Measurements from ENCODE around the gene SCNN1B. TPM values are rescaled to one million over a fixed set of nuclear protein-coding genes. Genes with fewer than 3 reads are reported as not detected.

The SCNN1B gene
- total RNA-seq, 1 donor from 2014 or later, result not detected

GRCh38 chr16:23303685-23304084, 1.6 kb downstream of the SCNN1B start:
- H3K9me3 Mint-ChIP-seq (ENCODE audit: unreplicated experiment), result no peaks in the 10 kb centered on the region
- H3K36me3 Mint-ChIP-seq (ENCODE audit: unreplicated experiment), result no peaks in the 10 kb centered on the region

GRCh38 chr16:23304620-23305019, 2.5 kb downstream of the SCNN1B start:
- no peaks in the 10 kb centered on the region for H3K36me3 Mint-ChIP-seq (ENCODE audit: unreplicated experiment)
- H3K9me3 Mint-ChIP-seq (ENCODE audit: unreplicated experiment), result no peaks in the 10 kb centered on the region
- H3K27ac Mint-ChIP-seq (ENCODE audit: unreplicated experiment), result no peak overlapping the region
- DNase-seq (ENCODE audit: extremely low spot score, unreplicated experiment), result no peak
- TF ChIP-seq CTCF (IDR thresholded peaks at IDR 0.05), result no peak
- H3K27me3 Mint-ChIP-seq (ENCODE audit: unreplicated experiment), result peaks cover 32% of the 10 kb centered on the region
- peaks cover 6% of the 10 kb centered on the region for H3K4me1 Mint-ChIP-seq (ENCODE audit: unreplicated experiment)
- no peak overlapping the region for H3K4me3 Mint-ChIP-seq (ENCODE audit: unreplicated experiment)

More at GRCh38 chr16:23303685-23304084, 1.6 kb downstream of the SCNN1B start:
- Mint-ChIP-seq H3K4me1 (ENCODE audit: unreplicated experiment) (peaks cover 6% of the 10 kb centered on the region), H3K4me3 (ENCODE audit: unreplicated experiment) (no peak overlapping the region), H3K27ac (ENCODE audit: unreplicated experiment) (no peak overlapping the region), H3K27me3 (ENCODE audit: unreplicated experiment) (peaks cover 32% of the 10 kb centered on the region)
- no peak for TF ChIP-seq CTCF (IDR thresholded peaks at IDR 0.05)
- DNase-seq (ENCODE audit: extremely low spot score, unreplicated experiment), result no peak

- no peak for DNase-seq (ENCODE audit: extremely low spot score, unreplicated experiment)
- no peaks in the 10 kb centered on the region for H3K9me3 Mint-ChIP-seq (ENCODE audit: unreplicated experiment)
- H3K27ac Mint-ChIP-seq (ENCODE audit: unreplicated experiment), result no peak overlapping the region
- no peak for TF ChIP-seq CTCF (IDR thresholded peaks at IDR 0.05)
- H3K27me3 Mint-ChIP-seq (ENCODE audit: unreplicated experiment), result peaks cover 27% of the 10 kb centered on the region
- no peak overlapping the region for H3K4me3 Mint-ChIP-seq (ENCODE audit: unreplicated experiment)
- H3K36me3 Mint-ChIP-seq (ENCODE audit: unreplicated experiment), result no peaks in the 10 kb centered on the region
- H3K4me1 Mint-ChIP-seq (ENCODE audit: unreplicated experiment), result peaks cover 4% of the 10 kb centered on the region
Observed at GRCh38 chr16:23306199-23307100, 4.3 kb downstream of the SCNN1B start.

- no peak for TF ChIP-seq CTCF (IDR thresholded peaks at IDR 0.05)
- H3K36me3 Mint-ChIP-seq (ENCODE audit: unreplicated experiment), result no peaks in the 10 kb centered on the region
- no peaks in the 10 kb centered on the region for H3K4me1 Mint-ChIP-seq (ENCODE audit: unreplicated experiment)
- H3K27ac Mint-ChIP-seq (ENCODE audit: unreplicated experiment), result no peak overlapping the region
- no peaks in the 10 kb centered on the region for H3K9me3 Mint-ChIP-seq (ENCODE audit: unreplicated experiment)
- DNase-seq (ENCODE audit: extremely low spot score, unreplicated experiment), result no peak
- no peak overlapping the region for H3K4me3 Mint-ChIP-seq (ENCODE audit: unreplicated experiment)
- H3K27me3 Mint-ChIP-seq (ENCODE audit: unreplicated experiment), result peaks cover 4% of the 10 kb centered on the region
Observed at GRCh38 chr16:23310217-23310616, 8.1 kb downstream of the SCNN1B start.

GRCh38 chr16:23310744-23311143, 8.6 kb downstream of the SCNN1B start:
- Mint-ChIP-seq H3K27ac (ENCODE audit: unreplicated experiment) (no peak overlapping the region), H3K27me3 (ENCODE audit: unreplicated experiment) (peaks cover 4% of the 10 kb centered on the region), H3K36me3 (ENCODE audit: unreplicated experiment) (no peaks in the 10 kb centered on the region), H3K4me3 (ENCODE audit: unreplicated experiment) (no peak overlapping the region), H3K9me3 (ENCODE audit: unreplicated experiment) (no peaks in the 10 kb centered on the region), H3K4me1 (ENCODE audit: unreplicated experiment) (no peaks in the 10 kb centered on the region)
- TF ChIP-seq CTCF (IDR thresholded peaks at IDR 0.05), result no peak
- no peak for DNase-seq (ENCODE audit: extremely low spot score, unreplicated experiment)

All from osteocyte (in vitro differentiated cells).